ENCODE measurements around the gene KCNN2. TPM values are rescaled to one million over a fixed set of nuclear protein-coding genes. Genes with fewer than 3 reads are reported as not detected.

Gene KCNN2
- total and polyA plus RNA-seq, 4 donors = 0.09 to 4.6 (median 3.0) TPM

- TF ChIP-seq ZBTB33 (IDR thresholded peaks at IDR 0.05) = no peak
- no peak for TF ChIP-seq TAF1 (conservative IDR thresholded peaks at IDR 0.05)
- no peak for TF ChIP-seq EGR1 (IDR thresholded peaks at IDR 0.05; ENCODE audit: low read depth in 2 of 2)
- TF ChIP-seq NR2F2 (IDR thresholded peaks at IDR 0.05) = no peak
- TF ChIP-seq HNF4G (IDR thresholded peaks at IDR 0.05) = no peak
- TF ChIP-seq FOXA2 (IDR thresholded peaks at IDR 0.05) = no peak
- TF ChIP-seq GABPA (IDR thresholded peaks at IDR 0.05 in 1 of 2, conservative IDR thresholded peaks at IDR 0.05 in 1 of 2) = no peak
Observed at GRCh38 chr5:114458726-114459125, 96.9 kb downstream of the KCNN2 start (continued).

DNA sequence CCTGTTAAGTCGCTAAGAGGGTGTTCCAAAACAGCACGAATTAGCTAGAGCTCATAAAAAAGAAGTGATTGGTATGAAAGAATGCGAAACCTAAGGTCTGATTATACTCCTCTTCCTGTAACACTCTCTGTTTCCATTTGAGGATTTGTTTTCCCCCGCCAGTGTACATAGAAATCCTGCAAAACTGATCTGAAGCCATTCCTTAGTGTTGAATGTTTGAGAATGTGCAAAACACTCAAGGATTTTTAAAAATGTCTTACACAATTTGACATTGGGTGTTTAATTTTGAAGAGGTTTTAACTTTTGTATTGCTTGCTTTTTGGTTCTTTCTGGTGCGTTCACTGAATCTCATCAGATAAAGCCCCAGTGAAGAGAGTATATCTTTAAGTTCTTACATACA lies 105.3 kb downstream of the KCNN2 start:
- TF ChIP-seq RAD21 (IDR thresholded peaks at IDR 0.05) (no peak), TAF1 (conservative IDR thresholded peaks at IDR 0.05) (no peak), EGR1 (IDR thresholded peaks at IDR 0.05; ENCODE audit: low read depth in 2 of 2) (no peak), RXRA (IDR thresholded peaks at IDR 0.05) (no peak), JUND (IDR thresholded peaks at IDR 0.05) (no peak), FOXA2 (IDR thresholded peaks at IDR 0.05) (no peak), NR2F2 (IDR thresholded peaks at IDR 0.05) (no peak), CTCF (IDR thresholded peaks at IDR 0.05; ENCODE audit: low read depth, low read length, missing input control) (no peak), MAX (IDR thresholded peaks at IDR 0.05) (no peak), HNF4G (IDR thresholded peaks at IDR 0.05) (no peak), ZBTB33 (IDR thresholded peaks at IDR 0.05) (no peak)
- TF ChIP-seq, protein P1, sequence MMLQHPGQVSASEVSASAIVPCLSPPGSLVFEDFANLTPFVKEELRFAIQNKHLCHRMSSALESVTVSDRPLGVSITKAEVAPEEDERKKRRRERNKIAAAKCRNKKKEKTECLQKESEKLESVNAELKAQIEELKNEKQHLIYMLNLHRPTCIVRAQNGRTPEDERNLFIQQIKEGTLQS (IDR thresholded peaks at IDR 0.05) = no peak
- TF ChIP-seq, protein P2, sequence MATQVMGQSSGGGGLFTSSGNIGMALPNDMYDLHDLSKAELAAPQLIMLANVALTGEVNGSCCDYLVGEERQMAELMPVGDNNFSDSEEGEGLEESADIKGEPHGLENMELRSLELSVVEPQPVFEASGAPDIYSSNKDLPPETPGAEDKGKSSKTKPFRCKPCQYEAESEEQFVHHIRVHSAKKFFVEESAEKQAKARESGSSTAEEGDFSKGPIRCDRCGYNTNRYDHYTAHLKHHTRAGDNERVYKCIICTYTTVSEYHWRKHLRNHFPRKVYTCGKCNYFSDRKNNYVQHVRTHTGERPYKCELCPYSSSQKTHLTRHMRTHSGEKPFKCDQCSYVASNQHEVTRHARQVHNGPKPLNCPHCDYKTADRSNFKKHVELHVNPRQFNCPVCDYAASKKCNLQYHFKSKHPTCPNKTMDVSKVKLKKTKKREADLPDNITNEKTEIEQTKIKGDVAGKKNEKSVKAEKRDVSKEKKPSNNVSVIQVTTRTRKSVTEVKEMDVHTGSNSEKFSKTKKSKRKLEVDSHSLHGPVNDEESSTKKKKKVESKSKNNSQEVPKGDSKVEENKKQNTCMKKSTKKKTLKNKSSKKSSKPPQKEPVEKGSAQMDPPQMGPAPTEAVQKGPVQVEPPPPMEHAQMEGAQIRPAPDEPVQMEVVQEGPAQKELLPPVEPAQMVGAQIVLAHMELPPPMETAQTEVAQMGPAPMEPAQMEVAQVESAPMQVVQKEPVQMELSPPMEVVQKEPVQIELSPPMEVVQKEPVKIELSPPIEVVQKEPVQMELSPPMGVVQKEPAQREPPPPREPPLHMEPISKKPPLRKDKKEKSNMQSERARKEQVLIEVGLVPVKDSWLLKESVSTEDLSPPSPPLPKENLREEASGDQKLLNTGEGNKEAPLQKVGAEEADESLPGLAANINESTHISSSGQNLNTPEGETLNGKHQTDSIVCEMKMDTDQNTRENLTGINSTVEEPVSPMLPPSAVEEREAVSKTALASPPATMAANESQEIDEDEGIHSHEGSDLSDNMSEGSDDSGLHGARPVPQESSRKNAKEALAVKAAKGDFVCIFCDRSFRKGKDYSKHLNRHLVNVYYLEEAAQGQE (IDR thresholded peaks at IDR 0.05) = no peak
- Histone ChIP-seq H3K9ac (ENCODE audit: low read depth in 1 of 2, low read length in 2 of 2) (no peak overlapping the region), H3K36me3 (ENCODE audit: control insufficient read depth in 4 of 4, insufficient read depth in 3 of 4, low read depth in 1 of 4, low read length in 3 of 4) (peaks cover 0 to 3% (median 1%) of the 10 kb centered on the region in 4 donors), H3K4me3 (ENCODE audit: low read depth in 1 of 3, low read length in 3 of 3) (no peak overlapping the region), H3K9me3 (ENCODE audit: control insufficient read depth in 4 of 4, low read length in 3 of 4) (no peaks in the 10 kb centered on the region), H3K27ac (ENCODE audit: low read depth in 1 of 2, low read length in 2 of 2) (no peak overlapping the region), H3K27me3 (ENCODE audit: control insufficient read depth in 4 of 4, insufficient read depth in 4 of 4, low read length in 3 of 4) (no peaks in the 10 kb centered on the region), H3K4me1 (ENCODE audit: control insufficient read depth in 4 of 4, insufficient read depth in 4 of 4, low read length in 3 of 4) (peaks cover 0 to 15% (median 5%) of the 10 kb centered on the region in 4 donors)
- 66% methylated on average over 5 of the region's 5 CpGs for WGBS
- DNase-seq (ENCODE audit: low spot score) = no peak
